HK-2 (cell line): ENCODE measurements around the gene TANC1.

Experiments used
- DNase-seq: peaks from one replicate; pipeline ENCODE4 v3.0.0-alpha.2; 2018; ENCODE audit not compliant: unreplicated experiment

The TANC1 gene

GRCh38 chr2:159063677-159064076 is 95.2 kb downstream of the TANC1 start:
- DNase-seq = no peak

- DNase-seq = no peak
Measured at GRCh38 chr2:159064446-159065301, 96.2 kb downstream of the TANC1 start.

- DNase-seq = no peak
Measured at GRCh38 chr2:159065313-159065712, 96.9 kb downstream of the TANC1 start.

DNA sequence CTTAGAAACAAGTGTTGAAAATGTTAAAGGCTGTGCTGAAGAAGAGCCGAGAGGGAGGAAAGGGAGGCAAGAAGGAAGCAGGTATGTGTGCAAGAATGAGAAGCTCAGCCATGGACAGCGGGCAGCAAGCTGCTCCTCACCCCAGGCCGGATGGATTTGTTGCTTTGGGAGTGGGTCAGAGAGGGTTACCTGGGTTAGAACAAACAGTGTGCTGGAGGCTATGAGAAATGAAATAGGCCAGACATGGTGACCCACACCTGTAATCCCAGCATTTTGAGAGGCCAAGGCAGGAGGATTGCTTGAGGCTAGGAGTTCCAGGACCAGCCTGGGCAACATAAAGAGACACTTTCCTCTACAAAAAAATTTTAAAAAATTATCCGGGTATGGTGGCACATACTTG is 97.5 kb downstream of the TANC1 start:
- DNase-seq = no peak

DNA sequence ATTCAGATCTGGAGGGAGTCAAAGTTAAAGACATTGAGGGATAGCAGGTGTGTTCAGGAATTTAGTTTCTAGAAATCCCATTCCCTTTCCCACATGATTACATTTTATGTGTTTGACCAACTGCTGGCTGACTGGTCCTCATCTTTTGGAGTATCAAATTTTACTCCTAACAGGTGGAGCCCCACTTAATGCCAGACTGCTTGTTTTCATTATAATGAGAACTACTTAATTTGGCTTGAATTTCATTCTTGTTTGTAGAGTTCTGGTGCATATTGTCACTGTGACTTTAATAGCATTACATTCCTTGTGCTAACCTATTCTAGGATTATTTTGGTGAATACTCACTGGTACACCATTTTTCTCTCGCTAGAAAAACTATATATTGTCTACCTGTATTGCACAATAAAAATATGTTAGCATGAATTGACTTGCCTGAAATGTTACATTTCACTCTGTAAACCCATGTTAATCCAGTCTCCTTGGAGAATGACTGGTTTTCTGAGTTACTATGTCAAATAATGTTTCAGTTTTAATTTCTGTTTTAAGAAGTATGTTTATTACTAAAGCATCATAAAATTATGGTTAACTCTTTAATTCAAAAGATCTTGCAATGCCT is 98.2 kb downstream of the TANC1 start:
- DNase-seq = no peak

GRCh38 chr2:159067971-159068370 is 99.5 kb downstream of the TANC1 start:
- no peak for DNase-seq

DNA sequence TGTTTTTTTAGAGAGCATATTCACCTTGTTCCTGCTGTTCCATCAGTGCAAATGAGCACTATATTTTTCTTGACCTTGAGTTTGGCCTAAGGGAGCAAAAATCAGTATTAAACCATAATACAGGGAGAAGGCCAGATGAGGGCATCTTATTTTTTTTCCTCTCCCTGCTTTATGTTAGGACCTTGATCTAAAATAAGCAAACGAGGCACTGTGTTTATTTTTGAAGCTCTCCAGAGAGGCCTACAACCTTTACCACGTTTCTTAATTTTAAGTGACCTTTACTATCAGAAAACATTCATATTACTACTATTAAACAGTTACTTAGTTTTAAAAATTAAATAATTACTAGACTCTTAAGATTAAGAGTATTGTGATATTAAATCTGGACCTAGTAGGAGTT is 100.8 kb downstream of the TANC1 start:
- DNase-seq = no peak

GRCh38 chr2:159070235-159070634 is 101.8 kb downstream of the TANC1 start:
- no peak for DNase-seq

GRCh38 chr2:159071190-159071915 is 102.9 kb downstream of the TANC1 start:
- no peak for DNase-seq

DNA sequence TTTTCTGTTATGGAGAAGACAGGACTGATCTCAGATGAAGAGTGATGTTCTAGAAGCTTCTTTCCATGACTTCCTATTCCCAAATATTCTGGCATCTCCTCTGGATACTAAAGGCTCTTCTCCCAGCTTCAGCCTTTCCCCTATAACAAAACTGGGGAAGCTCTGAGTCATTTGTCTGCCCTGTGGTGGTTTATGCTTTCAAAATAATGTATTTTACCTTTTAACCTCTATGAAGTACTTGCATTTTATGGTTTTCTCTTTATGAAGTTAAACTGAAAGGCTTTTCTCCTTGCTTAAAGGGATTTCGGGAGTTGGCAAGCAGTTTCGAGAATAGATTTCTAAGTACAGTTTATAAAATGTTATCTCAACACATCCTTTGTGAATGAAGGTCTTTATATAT is 104.4 kb downstream of the TANC1 start:
- DNase-seq = no peak

DNA sequence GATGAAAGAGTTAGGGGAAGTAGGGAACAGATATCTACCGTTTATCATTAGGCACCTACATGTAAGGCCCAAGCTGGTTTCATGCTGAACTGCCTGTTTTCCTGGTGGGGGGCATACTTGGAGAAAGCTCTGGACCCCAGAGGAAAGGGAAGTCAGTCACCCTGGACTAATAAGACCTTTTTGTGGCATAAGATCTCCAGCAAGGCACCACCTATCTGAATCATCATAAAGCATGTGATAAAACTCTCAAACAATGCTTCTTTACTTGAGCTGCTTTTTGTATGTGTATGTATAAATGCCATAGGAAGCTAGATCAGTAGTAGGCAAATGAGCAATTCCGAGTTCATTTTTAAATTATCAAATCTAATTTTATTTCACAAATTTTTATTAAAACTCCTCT is 104.8 kb downstream of the TANC1 start:
- no peak for DNase-seq

DNA sequence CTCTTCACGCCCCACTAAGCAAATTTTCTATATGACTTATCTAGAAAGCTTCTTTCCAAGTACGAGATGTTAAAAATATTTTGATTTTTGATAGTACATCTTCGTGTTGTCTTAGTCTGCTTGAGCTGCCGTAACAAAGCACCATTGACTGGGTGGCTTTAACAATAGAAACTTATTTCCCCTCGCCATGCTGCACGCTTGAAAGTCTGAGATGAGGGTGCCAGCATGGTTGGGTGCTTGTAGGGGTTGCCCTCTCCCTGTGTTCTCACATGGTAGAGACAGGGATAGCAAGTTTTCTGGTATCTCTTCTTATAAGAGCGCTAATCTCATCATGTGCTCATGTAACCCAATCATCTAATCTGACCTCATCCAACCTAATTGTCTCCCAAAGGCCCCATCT is 106.2 kb downstream of the TANC1 start:
- no peak for DNase-seq

DNA sequence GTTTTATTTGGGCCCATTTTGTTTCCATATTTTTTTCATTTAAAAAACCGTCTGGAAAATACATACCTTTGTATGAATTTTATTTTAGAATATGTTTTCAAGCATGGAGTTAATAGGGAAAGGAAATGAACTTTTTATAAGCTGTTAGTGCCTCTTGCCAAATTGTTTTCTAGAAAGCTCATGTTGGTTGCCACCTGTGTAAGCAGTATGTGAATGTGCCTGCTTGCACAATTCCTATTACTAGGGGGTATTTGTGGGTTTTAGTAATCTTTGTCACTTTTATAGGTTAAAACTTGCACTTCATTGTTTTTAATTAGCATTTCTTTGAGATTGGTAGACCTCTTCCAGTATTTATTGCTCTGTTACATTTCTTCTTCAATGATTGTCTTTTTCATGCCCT is 107.3 kb downstream of the TANC1 start:
- no peak for DNase-seq

DNA sequence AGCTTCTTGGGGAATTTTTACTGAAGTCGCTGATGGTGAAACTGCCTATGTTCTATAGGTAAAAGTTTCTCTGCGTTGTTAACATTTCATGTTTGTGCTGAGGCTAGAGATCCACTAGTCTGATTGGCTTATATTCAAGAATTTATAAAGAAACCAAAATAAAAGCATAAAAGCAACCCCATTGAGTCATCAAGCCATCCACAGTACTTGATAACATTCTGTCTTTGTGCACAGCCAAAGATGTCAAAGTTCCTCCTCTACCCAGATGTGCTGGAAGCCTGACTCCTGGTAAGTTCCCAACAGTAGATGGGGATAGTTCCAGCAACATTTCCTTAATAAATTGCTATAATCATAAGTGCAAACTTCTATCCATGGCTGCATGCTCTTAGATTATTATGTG is 107.8 kb downstream of the TANC1 start:
- DNase-seq = no peak

DNA sequence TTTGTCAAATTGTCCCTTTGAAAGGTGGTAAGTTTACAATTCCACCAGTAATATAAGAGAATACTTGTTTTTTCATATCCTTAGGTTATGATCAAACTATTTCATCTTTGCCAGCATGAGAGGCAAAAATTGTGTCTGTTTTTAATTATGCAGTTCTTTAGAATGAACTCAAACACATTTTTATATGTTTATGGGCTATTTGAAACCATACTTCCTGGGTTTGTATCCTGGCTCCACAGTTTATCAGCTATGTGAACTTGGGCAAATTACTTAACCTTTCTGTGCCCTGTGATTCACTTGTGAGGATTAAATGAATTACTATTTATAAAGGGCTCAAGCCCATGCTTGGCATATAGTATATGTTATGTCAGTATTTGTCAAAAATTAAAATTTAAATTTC is 109.4 kb downstream of the TANC1 start:
- DNase-seq = no peak

- DNase-seq = no peak
Measured at GRCh38 chr2:159078443-159078842, 110.0 kb downstream of the TANC1 start.

DNA sequence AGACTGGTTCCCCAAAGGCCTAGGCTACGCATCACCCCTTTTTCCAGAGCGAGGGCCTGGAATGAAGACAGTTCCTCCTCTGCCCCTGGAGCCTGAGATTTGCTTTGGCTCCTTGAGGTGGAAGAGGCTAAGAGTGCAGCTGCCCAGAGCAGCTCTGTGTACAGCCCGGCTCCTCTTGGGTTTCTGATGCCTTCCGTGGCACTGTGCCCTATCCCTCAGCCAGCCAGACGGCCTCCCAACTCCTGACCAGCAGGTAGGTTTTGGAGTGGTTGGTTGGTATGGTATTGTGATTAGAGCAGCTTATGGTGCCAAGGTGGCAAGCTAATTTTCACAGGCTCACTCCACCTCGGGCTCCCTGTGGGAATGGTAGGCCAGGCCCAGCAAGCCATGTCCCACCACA is 112.2 kb downstream of the TANC1 start:
- no peak for DNase-seq

DNA sequence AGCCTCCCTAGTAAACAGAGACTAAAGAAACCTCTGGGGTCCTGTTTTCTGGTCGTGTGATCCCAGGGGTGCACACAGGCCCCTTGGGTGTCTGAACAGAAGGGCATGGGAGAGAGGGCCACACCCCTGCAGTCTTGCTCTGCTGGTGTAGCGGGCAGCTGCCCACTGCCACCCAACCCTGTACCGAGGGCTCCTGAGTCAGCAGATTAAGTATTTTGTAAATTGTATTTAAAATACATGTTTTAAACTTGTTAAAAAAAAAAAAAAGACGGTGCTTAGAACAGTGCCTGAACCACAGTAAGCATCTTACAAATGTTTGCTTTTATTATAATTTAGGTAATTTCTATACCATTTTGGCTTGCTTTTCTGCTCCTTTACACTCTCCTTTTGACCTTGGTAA is 113.7 kb downstream of the TANC1 start:
- no peak for DNase-seq

DNA sequence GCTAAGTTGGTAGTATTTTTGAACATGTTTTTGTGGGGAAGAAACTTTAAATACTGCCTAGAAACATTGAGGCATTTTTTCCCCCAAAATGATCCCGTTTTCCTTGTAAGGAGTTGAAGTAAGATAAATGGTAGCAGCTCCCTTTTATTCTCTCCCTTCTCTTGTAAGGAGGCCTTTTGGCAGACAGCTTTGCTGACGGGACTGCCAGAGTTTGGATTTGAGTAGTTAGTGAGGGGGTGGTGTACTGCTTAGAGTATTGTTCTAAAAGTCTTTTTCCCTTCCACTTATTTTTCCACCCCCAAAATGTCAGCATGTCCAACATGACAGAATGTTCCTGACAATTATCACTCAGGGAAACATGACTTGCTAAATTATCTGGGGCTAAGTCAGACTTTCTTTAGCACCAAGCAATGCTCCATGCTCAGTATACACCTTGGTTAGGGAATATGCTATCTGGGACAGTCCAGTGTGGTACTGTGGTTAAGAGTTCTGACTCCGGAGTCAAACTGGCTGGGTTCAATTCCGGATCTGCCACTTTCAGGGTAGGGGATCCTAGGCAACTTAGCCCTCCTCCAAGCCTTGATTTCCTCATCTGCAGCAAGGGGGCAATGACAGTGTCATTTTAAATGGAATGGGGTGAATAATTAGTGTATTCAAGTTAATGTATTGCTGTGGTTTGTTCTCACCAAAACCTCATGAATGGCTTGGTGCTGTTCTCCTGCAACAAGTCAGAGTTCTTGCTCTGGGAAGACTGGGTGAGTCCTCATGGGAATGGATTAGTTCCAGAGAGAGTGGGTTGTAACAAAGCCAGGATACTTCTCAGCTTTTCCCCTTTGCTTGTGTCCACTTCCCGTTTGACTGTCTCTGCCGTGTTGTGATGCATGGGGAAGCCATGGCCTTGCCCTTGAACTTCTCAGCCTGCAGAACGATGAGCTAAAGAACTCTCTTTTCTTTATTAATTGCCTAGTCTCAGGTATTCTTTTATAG is 116.2 kb downstream of the TANC1 start:
- DNase-seq = no peak

DNA sequence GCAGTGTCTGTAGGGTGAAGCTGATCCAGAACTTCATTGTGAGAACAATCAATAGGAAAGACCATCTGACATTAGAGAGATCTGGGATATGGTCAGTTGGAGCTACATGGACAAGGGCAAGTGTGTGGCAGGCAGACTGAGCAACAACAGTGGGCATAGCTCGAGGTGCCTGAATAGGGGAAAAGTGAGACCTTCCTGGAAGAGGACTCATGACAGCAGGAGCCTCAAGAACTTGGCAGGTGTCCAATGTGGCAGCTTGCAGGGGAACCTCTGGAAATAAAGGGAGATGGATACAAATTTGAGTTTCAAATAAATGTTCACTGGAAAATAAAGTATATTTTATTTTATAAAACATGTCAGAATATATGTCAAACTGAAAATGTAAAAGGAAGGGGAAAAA is 117.9 kb downstream of the TANC1 start:
- DNase-seq = no peak

DNA sequence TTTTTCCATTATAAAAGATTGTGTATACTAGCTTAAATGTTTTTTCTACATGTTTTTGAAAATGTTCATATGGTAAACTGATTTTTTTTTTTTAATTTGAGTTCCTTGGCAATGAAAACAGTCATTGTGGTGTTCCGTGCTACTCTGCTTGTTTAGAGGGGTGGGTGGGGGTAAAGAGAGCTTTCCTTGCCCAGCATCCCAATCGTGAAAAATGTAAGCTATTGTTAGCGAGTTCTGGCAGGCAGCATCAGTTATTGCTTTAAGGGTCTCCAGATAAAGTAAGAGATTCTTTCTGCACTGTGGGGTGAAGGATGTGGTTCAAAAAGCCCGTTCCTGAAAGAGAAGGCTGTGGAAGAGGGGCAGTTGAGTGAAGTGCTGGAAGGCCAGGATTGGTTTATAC is 118.4 kb downstream of the TANC1 start:
- no peak for DNase-seq

DNA sequence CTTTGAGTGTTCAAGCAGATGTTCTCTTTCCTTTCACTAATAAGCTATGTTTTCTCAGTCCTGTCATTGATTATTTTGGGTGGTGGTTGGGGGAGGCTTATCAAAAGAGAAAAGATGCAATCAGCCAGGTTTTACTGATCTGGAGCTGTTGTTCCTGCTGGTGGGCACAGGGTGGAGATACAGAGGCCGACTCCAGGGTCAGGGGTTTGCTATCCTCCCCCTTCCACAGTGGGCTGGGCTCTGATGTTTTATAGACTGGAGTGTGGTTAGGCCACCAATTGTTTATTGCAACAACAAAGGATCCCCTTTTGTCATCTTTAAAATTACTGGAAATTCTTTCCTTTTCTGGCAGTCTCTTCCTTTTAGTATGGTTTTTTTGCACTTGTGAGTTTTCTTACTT is 120.5 kb downstream of the TANC1 start:
- DNase-seq = no peak
